Measurements from ENCODE around the gene ADAMTSL3. TPM values are rescaled to one million over a fixed set of nuclear protein-coding genes. Genes with fewer than 3 reads are reported as not detected.

Gene ADAMTSL3
- polyA plus RNA-seq, 1 donor from 2014 or later = 0.51 TPM

DNA sequence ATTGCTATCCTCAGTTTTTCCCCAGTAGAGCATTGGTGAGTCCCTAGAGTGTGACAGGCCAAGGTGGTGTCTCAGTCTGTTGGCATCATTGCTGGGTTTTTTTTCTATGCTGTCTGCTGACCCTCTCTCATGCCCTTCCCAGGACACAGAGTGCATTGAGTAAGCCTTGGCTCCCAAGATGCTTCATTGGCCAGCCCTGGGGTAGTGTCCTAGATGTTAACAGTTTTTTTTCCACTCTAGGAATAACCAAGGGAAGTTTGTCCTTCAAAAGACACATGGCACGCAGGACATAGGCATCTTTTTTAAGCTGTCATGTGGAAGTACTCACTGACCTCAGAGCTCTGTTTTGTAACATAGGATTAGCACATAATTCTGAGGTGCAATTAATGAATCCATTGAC lies 19.5 kb downstream of the ADAMTSL3 start:
- Histone ChIP-seq H3K27ac (ENCODE audit: low read length) (no peak overlapping the region), H3K9me2 (ENCODE audit: insufficient read depth, low read length) (no peaks in the 10 kb centered on the region)

GRCh38 chr15:83682476-83683088 lies 28.7 kb downstream of the ADAMTSL3 start:
- Histone ChIP-seq H3K9me2 (ENCODE audit: insufficient read depth, low read length) (no peaks in the 10 kb centered on the region), H3K4me3 (ENCODE audit: low read length) (no peak overlapping the region), H3K27me3 (ENCODE audit: insufficient read depth, low read depth, low read length) (no peaks in the 10 kb centered on the region), H3K9me3 (ENCODE audit: low read length) (peaks cover 9% of the 10 kb centered on the region), H3F3A (ENCODE audit: insufficient read depth, low read length, poor library complexity, severe bottlenecking) (no peaks in the 10 kb centered on the region), H3K9ac (ENCODE audit: low read length) (no peak overlapping the region), H4K20me1 (ENCODE audit: insufficient read depth) (no peaks in the 10 kb centered on the region), H2AFZ (ENCODE audit: low read depth, low read length) (no peak overlapping the region), H3K79me2 (replicated peaks; ENCODE audit: insufficient read depth, low read length) (no peaks in the 10 kb centered on the region), H3K4me2 (ENCODE audit: low read length) (no peak overlapping the region), H3K27ac (ENCODE audit: low read length) (no peak overlapping the region), H3K36me3 (ENCODE audit: insufficient read depth, low read length) (no peaks in the 10 kb centered on the region)
- TF ChIP-seq, protein P1, sequence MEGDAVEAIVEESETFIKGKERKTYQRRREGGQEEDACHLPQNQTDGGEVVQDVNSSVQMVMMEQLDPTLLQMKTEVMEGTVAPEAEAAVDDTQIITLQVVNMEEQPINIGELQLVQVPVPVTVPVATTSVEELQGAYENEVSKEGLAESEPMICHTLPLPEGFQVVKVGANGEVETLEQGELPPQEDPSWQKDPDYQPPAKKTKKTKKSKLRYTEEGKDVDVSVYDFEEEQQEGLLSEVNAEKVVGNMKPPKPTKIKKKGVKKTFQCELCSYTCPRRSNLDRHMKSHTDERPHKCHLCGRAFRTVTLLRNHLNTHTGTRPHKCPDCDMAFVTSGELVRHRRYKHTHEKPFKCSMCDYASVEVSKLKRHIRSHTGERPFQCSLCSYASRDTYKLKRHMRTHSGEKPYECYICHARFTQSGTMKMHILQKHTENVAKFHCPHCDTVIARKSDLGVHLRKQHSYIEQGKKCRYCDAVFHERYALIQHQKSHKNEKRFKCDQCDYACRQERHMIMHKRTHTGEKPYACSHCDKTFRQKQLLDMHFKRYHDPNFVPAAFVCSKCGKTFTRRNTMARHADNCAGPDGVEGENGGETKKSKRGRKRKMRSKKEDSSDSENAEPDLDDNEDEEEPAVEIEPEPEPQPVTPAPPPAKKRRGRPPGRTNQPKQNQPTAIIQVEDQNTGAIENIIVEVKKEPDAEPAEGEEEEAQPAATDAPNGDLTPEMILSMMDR (IDR thresholded peaks at IDR 0.05; ENCODE audit: poor library complexity, severe bottlenecking) = no peak
- TF ChIP-seq POLR2AphosphoS5 (IDR thresholded peaks at IDR 0.05) = no peak
- TF ChIP-seq MXI1 (conservative IDR thresholded peaks at IDR 0.05; ENCODE audit: poor library complexity, severe bottlenecking) = no peak
- TF ChIP-seq EZH2 (IDR thresholded peaks at IDR 0.05; ENCODE audit: borderline replicate concordance, insufficient read depth, low read length, poor library complexity, severe bottlenecking) = no peak
- no peak for TF ChIP-seq RAD21 (conservative IDR thresholded peaks at IDR 0.05)
- TF ChIP-seq TAF1 (IDR thresholded peaks at IDR 0.05; ENCODE audit: low read depth) = no peak
- TF ChIP-seq, protein P2, sequence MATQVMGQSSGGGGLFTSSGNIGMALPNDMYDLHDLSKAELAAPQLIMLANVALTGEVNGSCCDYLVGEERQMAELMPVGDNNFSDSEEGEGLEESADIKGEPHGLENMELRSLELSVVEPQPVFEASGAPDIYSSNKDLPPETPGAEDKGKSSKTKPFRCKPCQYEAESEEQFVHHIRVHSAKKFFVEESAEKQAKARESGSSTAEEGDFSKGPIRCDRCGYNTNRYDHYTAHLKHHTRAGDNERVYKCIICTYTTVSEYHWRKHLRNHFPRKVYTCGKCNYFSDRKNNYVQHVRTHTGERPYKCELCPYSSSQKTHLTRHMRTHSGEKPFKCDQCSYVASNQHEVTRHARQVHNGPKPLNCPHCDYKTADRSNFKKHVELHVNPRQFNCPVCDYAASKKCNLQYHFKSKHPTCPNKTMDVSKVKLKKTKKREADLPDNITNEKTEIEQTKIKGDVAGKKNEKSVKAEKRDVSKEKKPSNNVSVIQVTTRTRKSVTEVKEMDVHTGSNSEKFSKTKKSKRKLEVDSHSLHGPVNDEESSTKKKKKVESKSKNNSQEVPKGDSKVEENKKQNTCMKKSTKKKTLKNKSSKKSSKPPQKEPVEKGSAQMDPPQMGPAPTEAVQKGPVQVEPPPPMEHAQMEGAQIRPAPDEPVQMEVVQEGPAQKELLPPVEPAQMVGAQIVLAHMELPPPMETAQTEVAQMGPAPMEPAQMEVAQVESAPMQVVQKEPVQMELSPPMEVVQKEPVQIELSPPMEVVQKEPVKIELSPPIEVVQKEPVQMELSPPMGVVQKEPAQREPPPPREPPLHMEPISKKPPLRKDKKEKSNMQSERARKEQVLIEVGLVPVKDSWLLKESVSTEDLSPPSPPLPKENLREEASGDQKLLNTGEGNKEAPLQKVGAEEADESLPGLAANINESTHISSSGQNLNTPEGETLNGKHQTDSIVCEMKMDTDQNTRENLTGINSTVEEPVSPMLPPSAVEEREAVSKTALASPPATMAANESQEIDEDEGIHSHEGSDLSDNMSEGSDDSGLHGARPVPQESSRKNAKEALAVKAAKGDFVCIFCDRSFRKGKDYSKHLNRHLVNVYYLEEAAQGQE (IDR thresholded peaks at IDR 0.05; ENCODE audit: borderline replicate concordance) = no peak
- no peak for TF ChIP-seq SMC3 (conservative IDR thresholded peaks at IDR 0.05; ENCODE audit: poor library complexity)
- no peak for TF ChIP-seq EP300 (conservative IDR thresholded peaks at IDR 0.05; ENCODE audit: poor library complexity, severe bottlenecking)

More for the DNA sequence above, 19.5 kb downstream of the ADAMTSL3 start:
- Histone ChIP-seq H3K79me2 (replicated peaks; ENCODE audit: insufficient read depth, low read length) (no peaks in the 10 kb centered on the region), H3K4me3 (ENCODE audit: low read length) (no peak overlapping the region), H3K9ac (ENCODE audit: low read length) (no peak overlapping the region), H2AFZ (ENCODE audit: low read depth, low read length) (no peak overlapping the region), H3K36me3 (ENCODE audit: insufficient read depth, low read length) (no peaks in the 10 kb centered on the region), H3K9me3 (ENCODE audit: low read length) (no peaks in the 10 kb centered on the region), H3K27me3 (ENCODE audit: insufficient read depth, low read depth, low read length) (no peaks in the 10 kb centered on the region), H3K4me2 (ENCODE audit: low read length) (no peak overlapping the region), H4K20me1 (ENCODE audit: insufficient read depth) (no peaks in the 10 kb centered on the region), H3F3A (ENCODE audit: insufficient read depth, low read length, poor library complexity, severe bottlenecking) (no peaks in the 10 kb centered on the region)
- TF ChIP-seq EP300 (conservative IDR thresholded peaks at IDR 0.05; ENCODE audit: poor library complexity, severe bottlenecking) (no peak), EZH2 (IDR thresholded peaks at IDR 0.05; ENCODE audit: borderline replicate concordance, insufficient read depth, low read length, poor library complexity, severe bottlenecking) (no peak), MXI1 (conservative IDR thresholded peaks at IDR 0.05; ENCODE audit: poor library complexity, severe bottlenecking) (no peak), SMC3 (conservative IDR thresholded peaks at IDR 0.05; ENCODE audit: poor library complexity) (no peak), TAF1 (IDR thresholded peaks at IDR 0.05; ENCODE audit: low read depth) (no peak), POLR2AphosphoS5 (IDR thresholded peaks at IDR 0.05) (no peak), RAD21 (conservative IDR thresholded peaks at IDR 0.05) (no peak)
- TF ChIP-seq, protein P2 (IDR thresholded peaks at IDR 0.05; ENCODE audit: borderline replicate concordance) = no peak
- TF ChIP-seq, protein P1 (IDR thresholded peaks at IDR 0.05; ENCODE audit: poor library complexity, severe bottlenecking) = no peak

Data from neural cell (in vitro differentiated cells).